GM12801 (cell line): Measurements from ENCODE around the gene DNPH1.

Experiments used
- CTCF ChIP-seq: IDR thresholded peaks from one replicate; pipeline ENCODE4 v1.5.1; 2011; ENCODE audit warnings: control low read depth; ENCODE audit not compliant: insufficient read length; ENCODE audit errors: extremely low read depth

The DNPH1 gene

GRCh38 chr6:43183441-43183840 lies 45.8 kb downstream of the DNPH1 start:
- no peak for TF ChIP-seq CTCF

DNA sequence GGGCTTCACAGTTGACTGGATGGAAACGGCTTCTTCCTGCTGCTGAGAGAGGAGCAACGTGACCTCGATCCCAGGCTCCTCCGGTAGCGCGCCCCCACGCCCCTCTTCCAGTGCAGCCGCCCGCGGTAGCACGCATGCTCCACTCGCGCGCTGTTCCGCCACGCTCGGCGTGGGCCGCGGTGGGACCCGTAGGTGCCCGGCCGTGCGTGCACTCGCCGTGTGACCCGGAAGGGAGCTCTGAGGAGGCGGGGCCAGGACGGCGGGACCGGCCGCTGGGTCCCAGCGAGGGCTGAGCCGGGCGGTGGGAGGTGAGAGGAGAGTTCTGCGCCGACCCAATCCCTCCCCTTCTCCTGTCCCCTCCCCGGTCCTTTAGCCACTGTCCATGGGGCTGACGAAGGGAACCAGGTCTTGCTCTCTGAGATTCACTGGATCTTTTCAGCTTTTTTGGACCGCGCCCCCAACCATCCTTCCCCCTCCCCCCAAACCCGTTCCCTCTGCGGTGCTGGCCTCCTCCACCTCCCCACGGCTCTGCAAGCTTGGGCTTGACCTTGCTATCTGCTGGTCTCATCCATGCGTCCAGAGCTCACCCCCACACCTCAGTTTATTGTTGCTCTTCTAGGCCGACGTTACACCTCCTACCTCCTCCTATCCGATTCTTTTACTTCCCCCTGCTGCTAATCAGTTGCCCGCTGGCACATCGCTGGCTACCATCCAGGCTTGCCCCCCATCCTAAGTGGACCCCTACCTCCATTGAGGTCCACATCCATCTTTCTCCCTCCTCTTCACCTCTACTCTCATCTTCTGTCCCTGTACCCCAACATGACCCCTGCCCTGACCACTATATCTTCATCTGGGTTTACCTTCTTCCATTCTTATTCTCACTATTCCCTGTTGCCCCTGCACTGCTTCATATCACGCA lies 47.1 kb downstream of the DNPH1 start, which contains the start of gene CUL9:
CUL9 (plus strand) TSS at position 255 of the 919 bp plus-strand sequence. CDS start 2,115 bp downstream, outside the sequence.
- TF ChIP-seq CTCF: no peak

- no peak for TF ChIP-seq CTCF
Measured at GRCh38 chr6:43181621-43181941, 47.7 kb downstream of the DNPH1 start.

DNA sequence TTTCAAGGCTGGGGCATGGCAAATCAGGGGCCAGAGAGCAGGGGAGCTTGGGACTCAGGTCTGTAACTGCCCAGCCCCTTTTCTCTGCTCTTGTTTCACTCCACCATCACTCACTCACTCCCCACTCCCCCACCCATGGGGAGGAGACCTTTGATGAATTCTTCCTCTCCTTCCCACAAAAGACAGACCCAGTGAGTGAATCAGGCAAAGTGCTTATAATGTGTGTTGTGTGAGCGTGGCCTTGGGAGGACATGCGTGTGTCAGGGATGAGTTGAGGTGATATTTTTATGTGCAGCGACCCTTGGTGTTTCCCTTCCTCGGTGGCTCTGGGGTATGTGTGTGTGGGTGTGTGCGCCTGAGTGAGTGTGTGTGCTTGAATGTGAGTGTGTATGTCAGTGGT lies 48.3 kb downstream of the DNPH1 start:
- no peak for TF ChIP-seq CTCF

GRCh38 chr6:43180058-43180457 lies 49.2 kb downstream of the DNPH1 start:
- TF ChIP-seq CTCF: no peak

DNA sequence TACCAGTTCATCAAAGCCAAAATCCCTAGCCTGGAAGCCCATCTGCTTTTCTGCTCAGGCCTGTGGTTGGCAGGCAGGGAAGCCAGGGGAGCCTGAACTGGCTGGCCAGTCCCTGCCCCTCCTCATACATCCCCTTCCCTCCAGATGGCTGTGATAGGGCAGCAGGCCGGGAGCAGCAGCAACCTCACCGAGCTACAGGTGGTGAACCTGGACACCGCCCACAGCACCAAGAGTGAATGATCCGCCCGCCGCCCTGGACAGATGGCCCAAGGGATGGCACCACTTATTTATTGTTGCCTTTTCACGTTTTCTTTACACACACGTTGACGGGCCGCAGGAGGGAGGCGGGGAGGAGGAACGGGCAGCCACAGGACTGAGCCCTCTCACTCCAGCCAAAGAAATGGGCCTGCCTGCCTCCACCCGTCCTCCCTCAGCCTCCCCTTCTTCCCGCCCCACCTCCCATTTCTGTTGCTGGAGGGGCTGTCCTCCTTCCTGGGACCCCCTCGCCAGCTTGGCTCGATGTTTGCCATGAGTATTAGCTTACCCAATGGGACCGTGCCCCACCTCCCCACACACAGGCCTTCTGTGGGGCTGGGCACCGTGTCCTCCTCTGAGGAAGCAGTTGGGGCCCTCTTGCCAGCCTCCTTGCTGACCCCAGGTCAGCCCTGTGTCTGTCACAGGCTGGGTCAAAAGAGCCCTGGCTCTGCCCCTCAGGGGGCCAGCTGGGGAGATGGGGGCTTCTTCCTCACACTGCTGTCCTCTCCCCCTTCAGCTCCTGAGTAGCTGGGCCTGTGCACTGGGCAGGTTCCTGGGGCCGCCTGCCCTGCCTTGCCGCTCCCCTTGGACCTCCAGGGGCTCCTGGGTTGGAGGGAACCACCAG lies 50.1 kb downstream of the DNPH1 start:
- TF ChIP-seq CTCF: no peak

- no peak for TF ChIP-seq CTCF
Measured at GRCh38 chr6:43178150-43178549, 51.1 kb downstream of the DNPH1 start.
